GM21619 (cell line): Measurements from ENCODE around the gene NUDCD3.

Experiments used
- ATAC-seq: cut with Tn5 transposase; IDR thresholded peaks from one replicate; pipeline ENCODE4 v1.9.1; 2021; ENCODE audit not compliant: unreplicated experiment

The NUDCD3 gene

DNA sequence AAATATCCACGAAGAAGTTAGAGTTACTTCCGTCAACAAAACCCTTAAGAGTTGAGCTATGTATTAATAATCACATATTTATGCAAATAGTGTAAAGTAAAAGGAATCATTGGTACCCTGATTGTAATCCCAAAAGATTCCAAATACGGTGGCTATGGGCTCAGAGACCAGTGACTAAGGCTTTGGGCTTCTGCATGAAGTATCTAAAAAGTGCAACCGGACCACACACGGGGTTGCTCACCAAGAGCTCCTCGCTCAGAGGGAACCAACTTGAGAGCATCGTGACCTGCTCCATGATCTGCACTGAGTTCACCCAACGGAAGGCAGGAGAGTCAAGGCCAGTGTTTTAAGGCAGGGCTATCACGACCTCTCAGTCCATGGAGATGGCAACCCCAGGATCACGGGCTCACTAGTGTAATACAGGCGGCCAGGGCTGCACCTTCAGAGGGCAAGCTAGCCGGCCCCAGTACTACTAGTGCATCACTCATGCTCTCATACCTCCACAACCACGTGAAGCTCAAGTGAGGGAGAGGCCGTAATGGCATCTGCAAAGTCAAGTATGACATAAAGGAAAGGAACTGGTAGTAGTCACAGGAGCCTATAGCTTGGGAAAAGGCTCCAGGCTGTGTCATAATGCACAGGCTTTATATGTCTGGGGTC lies 87.9 kb downstream of the NUDCD3 start:
- ATAC-seq = no peak

DNA sequence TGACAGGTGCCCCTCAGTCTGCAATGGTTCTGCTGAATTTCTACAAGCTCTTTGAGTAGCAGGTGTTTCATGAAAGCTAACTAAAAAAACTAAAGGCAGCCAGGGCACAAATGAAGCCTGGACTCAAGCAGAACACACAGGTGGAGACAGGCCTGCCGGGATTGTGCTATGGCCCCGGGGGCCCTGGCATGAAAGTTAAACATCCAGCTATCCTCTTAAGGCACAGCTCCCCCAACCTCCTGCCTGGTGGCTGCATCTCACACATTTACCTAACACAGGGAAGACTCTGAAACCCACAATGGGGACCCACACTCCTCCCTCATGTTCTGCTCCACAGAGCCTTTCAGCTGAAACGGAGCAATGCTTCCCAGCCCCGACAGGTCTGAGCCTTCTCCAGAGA lies 88.8 kb downstream of the NUDCD3 start:
- no peak for ATAC-seq

DNA sequence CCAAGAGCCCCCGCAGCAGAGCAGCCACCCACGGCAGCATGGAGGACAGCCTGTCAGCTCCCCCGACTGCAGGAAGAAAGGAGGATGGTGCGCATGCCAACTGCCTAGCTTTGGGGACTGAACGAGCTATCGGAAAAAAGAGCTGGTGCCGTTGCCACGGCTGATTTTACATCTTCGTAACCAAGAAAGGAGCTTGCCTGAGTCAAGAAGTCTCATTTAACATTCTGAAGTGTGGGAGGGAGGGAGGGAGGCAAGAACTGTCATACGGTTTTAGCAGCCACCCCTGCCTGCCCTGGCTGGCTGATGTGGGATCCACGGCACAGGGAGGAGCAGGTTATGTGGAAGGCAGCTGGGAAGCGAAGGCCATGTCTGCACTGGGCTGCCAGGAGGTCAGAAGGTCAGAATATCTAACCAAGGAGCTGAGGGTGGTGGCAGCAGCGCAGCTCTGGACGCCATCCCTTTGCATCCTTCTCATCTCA lies 90.4 kb downstream of the NUDCD3 start:
- no peak for ATAC-seq

DNA sequence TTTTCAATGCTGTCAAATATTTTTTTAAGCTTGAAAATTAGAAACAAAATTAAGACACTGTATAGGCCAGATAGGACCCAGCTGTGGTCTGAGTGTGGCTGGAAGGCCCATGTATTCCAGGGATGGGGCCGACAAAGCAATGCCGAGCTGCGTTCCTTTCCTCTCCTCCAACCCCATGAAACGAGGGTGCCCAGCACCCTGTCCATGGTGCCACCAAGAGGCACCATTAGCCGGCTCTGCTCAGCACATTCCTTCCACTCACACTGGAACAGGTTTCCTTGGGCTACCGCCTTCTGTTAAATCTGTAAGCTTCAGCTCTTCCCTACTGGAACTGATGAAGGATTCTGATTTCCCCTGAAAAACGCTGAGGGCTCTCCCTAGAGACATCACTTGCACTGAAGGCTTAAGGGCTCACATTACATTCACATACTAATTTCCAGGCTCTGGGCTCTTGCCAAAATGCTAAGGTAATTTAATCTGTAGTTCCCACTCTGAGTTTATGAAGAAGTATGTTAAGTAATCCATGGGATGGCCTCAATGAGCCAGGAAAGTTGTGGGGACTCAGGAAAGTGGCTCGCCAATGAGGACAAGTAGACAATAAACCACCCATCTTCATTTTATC lies 91.4 kb downstream of the NUDCD3 start:
- no peak for ATAC-seq

DNA sequence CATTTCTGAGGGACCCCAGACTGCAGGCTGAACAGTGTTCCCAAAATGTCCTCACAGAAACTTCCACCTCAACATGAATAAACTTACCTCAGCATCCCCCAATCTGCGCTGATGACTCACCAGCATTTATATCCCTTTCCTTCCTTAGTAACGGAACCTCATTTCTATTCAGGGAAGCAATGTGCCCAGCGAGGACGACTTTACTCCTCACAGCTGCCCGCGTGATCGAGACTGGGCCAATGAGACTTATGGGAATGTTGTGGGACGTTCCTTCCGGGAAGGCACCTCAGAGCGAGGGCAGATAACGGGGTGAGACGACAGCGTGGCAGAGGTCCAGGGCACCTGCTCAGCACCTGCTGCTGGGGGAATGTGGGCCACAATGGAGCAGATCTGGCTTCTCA lies 91.9 kb downstream of the NUDCD3 start:
- no peak for ATAC-seq

DNA sequence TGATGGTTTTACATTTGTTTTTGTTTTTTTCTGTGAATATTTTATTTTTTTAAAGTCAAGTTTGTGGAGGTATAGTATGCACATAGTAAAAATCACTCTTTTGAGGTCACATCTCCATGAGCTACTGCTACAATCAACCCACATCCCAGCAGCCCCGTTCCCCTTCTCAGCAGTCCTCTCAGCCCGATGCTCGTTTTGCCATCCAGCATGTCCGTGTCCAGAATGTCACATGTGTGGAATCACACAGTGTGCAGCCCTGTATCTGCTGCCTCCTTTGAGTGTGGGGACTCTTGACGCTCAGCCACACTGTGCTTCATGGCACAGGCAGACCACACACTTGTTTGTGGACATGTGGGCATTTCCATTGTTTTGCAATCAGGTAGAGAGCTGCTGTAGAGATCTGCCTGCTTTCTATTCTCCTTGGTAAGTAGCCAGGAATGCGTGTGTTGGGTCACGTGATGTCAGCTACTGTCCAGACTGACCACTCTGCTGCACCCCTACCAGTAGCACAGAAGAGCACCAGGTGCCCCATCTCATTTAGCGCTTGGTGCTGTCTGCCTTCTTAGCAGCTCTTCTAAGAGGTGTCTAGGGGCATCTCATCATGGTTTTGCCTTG lies 93.4 kb downstream of the NUDCD3 start:
- ATAC-seq = no peak

DNA sequence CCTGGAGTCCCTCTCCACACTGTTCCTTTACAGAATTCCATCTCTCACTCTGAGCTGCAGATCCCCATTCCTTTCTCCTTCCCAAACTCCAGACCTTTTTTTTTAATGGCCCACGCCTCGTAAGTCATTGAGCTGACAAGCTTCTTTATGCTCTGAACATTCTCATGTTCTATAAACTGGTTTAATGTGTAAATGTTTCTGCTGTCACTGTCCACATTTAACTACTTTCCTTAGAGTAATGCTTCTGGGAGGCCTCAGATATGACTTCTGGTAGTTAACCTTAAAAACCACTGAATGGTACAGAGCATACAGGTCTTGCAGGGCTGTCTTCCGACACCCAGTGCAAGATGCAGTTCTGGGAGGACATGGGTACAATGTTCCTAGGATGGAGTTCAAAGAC lies 94.0 kb downstream of the NUDCD3 start:
- no peak for ATAC-seq

DNA sequence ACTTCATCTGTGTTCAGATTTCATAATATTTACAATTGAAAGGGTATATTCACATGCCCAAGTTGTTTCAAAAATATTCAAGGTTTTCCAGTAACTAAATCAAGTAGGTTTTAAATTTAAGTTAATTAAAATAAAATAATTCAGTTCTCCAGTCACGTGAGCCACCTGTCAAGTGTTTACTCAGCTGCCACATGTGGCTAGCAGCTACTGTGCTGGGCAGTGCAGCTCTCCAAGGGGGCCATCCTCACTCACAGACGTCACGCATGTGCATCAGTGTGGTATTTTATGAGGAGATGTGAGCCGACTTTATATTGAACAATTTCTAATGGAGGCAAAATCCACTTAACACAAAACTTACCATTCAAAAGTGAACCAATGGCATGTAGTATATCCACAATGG lies 95.4 kb downstream of the NUDCD3 start:
- ATAC-seq = no peak

DNA sequence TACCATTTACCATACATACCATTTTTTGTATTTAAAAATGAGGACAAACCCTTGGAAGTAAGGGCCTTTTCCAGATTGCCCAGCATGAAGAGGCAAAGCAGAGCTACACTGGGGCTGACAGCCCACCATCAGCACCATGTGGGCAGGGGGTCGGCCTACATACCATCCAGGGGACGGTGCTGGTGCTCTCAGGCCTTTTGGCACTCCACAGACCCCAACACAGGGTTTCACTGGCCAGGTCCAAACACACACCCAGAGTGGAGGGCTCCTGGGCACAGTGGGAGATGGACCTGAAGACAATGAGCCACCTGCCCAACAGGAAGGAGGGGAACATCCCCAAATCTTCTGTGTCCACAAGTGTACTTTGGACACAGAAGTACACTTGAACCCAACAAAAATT lies 95.8 kb downstream of the NUDCD3 start:
- no peak for ATAC-seq

DNA sequence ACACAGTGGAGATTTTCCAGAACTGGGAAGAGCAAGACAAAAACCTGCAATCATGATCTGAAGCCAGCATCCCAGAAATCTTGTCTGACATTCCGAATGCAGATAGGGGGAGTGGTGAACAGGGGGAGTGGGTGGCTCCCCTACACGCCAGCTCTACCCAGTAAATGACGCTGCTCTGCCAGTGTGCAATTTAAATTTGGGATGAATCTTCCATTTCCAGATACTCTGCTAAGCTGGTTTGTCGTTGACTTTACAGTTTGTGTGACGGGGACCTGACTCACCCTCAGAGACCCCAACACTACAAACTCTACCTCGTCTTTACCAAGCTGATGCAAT lies 96.4 kb downstream of the NUDCD3 start:
- no peak for ATAC-seq

DNA sequence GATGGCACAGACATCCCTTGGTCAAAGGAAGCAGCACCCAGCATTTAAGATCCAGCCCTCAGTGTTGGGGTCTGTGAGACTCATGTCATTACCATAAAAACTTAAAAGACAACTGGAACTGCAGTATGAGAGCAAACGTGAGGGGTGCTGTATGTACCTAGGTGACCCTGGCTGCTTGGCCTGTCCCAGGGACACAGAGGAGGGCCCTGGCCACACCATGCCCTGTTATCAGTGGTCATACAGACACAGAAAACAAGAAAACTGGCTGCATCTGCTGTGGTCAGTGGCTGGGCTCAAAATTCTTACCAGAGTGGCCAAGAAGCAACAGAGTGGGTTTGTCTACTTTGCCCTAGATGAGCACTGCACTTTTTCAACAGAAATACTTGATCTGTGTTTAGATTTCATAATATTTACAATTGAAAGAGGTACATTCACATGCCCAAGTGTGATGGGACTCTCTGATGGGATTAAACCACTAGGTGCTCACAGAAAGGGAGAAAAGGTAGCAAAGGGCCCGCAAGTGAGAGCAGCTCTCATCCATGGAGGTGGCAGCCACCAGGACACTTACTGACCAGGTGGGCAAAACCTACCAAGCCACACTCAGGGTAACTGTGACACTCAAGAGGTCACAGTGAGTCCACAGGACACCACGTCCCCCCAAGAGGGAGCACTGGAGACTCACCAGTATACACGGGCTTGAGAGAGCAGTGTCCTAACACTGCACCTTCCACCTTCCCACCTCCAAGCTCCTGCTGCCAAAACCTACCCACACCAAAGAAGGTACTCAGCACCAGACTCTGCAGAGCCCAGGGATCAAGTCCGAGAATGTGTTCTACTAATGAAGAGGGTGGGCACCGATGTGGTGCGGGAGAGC lies 97.0 kb downstream of the NUDCD3 start:
- no peak for ATAC-seq

DNA sequence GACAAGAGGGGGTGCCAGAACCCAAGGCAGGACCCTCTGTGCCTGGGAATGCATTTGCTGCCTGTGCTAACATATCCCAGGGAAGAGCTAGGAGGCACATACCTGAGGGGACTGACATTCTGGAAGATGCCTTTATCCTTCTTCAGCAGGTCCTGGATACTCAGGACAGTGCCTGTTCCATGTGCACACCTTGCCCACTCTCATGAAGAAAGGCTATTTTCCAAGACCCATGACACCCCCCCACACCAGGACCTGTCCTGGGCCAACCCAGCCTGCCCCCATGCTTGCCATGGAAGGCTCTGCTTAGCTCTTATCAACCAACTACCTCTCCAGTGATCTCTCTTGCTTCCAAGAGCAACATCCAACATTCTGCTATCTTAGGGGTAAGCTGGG lies 97.8 kb downstream of the NUDCD3 start:
- no peak for ATAC-seq

DNA sequence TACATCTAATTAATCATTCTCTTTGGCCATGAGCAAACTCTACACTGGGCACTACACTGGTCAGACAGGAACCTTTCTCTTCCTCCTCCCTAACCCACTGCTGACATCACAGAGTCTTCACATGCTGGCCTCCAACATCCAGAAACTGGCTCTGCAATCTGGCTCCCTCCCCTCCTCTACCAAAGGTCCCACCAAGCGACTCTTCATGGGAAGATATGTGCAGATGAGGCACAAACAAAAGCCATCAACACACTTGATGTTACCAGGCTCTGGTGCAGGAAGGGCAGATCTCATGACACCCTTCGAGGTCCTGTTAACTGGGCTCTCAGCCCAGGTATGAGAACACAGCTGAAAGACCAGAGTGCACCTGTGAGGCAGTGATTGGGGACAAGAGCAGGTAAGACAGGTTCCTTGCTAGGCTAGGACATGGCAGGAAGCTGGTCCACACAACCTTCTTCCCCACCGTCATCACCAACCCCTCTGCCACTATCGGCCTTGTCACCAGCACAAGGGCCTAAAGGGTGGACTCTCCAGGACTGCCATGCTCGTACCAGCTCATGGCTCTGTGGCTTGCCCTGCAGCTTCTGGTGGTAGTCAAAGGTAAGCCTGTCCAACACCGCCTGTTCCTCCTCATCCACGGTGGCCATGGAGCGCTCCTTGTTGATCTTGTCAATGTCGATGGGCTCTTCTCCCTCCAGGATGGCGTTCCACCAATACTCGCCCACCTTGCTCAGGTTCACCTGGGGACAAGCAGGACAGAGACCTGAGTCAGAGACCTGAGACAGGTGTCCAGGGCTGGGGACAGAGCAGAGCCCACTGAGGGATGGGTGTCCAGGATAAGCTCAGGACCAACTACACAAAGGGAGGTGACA lies 98.5 kb downstream of the NUDCD3 start:
- ATAC-seq = no peak

DNA sequence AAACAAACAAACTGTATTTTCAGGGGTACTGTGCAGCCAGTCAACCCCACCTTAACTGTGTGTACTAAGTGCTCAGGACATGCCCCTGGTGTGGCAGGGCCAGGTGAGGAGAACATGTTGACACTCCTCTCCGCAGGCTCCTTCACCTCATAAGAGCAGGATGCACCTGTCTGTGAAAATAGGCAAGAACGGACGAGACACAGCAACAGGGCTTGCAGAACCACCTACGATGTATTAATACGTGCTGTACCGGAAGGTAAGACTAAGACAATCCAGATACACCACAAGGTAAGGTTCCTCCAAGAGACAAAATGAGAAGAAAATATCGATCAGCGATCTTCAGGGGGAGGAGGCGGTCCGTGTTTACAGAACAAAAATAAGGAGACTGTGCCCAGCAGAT lies 99.3 kb downstream of the NUDCD3 start:
- ATAC-seq = no peak

DNA sequence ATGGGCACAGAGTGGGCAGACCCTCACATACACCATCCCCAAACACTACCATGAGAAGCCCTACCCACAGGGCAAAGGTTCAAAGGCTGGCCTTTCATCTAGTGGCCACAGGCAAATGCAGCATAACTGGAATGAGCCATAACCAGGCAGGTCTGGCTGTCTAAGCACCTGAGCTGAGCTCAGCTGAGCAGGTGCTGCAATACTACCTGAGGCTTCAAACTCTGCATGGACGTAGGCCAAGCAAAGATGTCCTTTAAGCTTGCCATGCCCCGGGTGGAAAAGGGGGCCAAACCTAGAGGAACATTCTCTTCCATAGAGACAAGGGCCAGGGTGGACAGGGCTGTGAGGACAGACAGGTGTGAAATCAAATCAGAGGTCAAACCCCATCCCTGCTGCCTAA lies 99.8 kb downstream of the NUDCD3 start:
- ATAC-seq = no peak

DNA sequence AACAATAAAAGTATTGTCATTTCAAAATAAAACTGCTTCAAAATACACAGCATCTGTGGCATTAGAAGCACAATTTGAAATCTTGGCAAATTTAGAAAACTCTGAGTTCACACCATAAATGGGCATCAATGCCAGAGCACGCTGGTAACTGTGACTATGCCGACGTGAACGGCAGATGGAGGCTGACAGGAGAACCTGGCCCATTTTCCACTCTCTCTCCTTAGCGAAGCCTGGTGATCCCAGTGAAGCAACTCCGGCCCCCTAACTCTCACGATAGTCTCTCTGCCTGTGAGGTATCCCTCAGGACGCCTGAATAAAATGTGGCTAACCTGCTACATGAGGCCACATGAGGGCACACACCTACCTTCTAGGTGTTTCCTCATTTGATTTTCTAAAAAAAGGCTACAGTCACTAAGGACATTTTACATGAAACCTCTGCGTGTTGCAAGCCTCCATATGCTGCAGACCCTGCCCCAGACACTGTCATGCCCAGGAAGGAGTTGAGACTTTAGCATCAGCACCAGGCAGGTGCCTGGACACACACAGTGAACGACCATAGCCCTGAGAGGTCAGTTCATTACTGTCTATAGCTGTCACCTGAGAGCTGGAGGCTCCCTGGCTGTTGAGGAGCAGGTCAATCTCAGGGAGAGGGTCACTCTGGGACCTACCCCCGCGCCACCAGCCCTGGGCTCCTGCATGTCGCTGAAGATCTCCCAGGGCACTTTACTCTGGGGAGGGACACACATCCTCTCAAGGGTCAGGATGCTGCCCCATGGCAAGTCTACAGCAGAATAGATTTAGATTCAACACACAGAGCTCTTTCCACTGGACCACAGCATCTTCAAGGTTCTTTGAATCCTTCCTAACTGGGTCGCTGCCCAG lies 102.1 kb downstream of the NUDCD3 start:
- ATAC-seq = no peak

DNA sequence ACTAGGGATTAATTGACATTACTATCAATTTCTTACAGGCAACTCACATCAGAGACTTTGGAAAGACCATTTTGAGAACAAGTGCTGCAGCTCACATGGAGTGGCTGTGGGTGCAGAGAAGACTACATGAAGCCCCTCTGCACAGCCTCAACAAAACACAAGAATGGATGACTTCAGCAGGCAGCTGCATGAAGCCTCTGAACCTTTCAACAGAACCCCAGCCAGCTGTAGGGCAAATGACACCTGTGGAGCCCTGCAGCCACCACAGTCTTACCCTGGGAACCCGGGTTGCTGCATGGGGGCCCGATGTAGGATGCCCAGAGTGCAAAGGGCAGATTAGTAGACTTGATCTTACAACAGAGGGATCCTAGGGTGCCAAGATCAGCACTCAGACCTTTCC lies 103.1 kb downstream of the NUDCD3 start:
- ATAC-seq = no peak

DNA sequence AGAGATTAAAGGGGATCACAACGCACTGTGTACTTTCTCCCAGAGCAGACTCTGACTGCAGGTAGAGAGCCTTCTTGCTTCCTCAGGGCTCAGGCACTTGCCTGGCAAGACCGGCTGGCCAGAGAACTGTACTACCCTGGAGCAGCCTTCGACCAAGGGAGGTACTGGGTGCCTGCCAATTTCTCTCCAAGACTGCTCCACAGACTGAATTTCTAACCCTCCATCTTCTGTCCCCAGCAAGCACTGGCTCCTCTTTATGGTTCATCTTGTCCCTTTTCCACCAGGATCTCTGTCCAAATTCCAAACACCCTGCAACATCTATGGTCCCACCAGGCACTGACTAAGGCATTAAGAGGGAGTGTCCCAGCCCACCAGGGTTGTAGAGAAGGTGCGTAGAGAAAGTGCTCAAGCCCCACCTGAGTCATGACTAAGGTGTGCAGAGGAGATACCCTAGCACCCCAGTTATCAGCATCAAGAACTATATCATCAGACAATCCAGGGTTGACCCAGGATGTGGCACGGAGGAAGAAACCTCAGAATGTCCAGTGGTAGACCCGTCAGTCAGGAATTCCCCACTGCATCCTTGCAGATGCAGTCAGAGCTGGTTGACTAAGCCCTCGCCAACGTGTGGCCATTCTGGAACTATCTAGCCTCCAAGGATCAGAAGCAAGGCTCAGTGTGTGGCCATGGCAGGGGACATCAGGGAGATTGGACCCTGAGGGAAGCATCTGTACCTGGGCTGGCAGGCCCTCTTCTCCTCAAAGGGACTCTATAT lies 104.1 kb downstream of the NUDCD3 start:
- ATAC-seq = no peak
